ENCODE measurements around the gene ARMH3. TPM values are rescaled to one million over a fixed set of nuclear protein-coding genes. Genes with fewer than 3 reads are reported as not detected.

Gene ARMH3
- total and polyA plus RNA-seq, 4 donors: 14.7 to 23.7 (median 20.6) TPM

- DNase-seq (no peak), ATAC-seq (ENCODE audit: insufficient read depth, low FRiP score) (no peak)
- TF ChIP-seq CTCF (IDR thresholded peaks at IDR 0.05; ENCODE audit: control extremely low read depth, extremely low read depth): no peak
- Histone ChIP-seq H3K4me3 (no peak overlapping the region), H3K27ac (ENCODE audit: low read depth in 1 of 2, low read length in 1 of 2) (no peak overlapping the region), H3K4me1 (ENCODE audit: control insufficient read depth in 5 of 5, insufficient read depth in 5 of 5, low read length in 5 of 5) (no peaks in the 10 kb centered on the region), H3K36me3 (ENCODE audit: control insufficient read depth in 4 of 4, insufficient read depth in 4 of 4, low read length in 4 of 4) (peaks cover 19 to 32% (median 23%) of the 10 kb centered on the region in 4 donors), H3K9ac (ENCODE audit: insufficient read depth in 1 of 2, low read length in 2 of 2) (no peak overlapping the region), H3K27me3 (ENCODE audit: control insufficient read depth in 3 of 3, insufficient read depth in 3 of 3, low read length in 2 of 3) (no peaks in the 10 kb centered on the region), H3K9me3 (ENCODE audit: control insufficient read depth in 4 of 4, insufficient read depth in 3 of 4, low read length in 3 of 4) (no peaks in the 10 kb centered on the region)
- 98% methylated on average over 2 of the region's 2 CpGs for WGBS, 2 donors
Measured at GRCh38 chr10:102027261-102027660, 28.7 kb downstream of the ARMH3 start.

- H3K27ac ChIP-seq (ENCODE audit: low read depth in 1 of 2, low read length in 1 of 2): no peak overlapping the region
- DNase-seq (no peak), ATAC-seq (ENCODE audit: insufficient read depth, low FRiP score) (no peak)
- no peaks in the 10 kb centered on the region for H3K4me1 ChIP-seq (ENCODE audit: control insufficient read depth in 5 of 5, insufficient read depth in 5 of 5, low read length in 5 of 5)
- no peak overlapping the region for H3K9ac ChIP-seq (ENCODE audit: insufficient read depth in 1 of 2, low read length in 2 of 2)
- no peak overlapping the region for H3K4me3 ChIP-seq
- no peaks in the 10 kb centered on the region for H3K9me3 ChIP-seq (ENCODE audit: control insufficient read depth in 4 of 4, insufficient read depth in 3 of 4, low read length in 3 of 4)
- no peaks in the 10 kb centered on the region for H3K27me3 ChIP-seq (ENCODE audit: control insufficient read depth in 3 of 3, insufficient read depth in 3 of 3, low read length in 2 of 3)
- peaks cover 17 to 29% (median 23%) of the 10 kb centered on the region in 4 donors for H3K36me3 ChIP-seq (ENCODE audit: control insufficient read depth in 4 of 4, insufficient read depth in 4 of 4, low read length in 4 of 4)
- no peak for TF ChIP-seq CTCF (IDR thresholded peaks at IDR 0.05; ENCODE audit: control extremely low read depth, extremely low read depth)
- 43 to 62% methylated on average over 3 of the region's 3 CpGs for WGBS, 2 donors
Measured at GRCh38 chr10:102024799-102025198, 31.2 kb downstream of the ARMH3 start.

DNA sequence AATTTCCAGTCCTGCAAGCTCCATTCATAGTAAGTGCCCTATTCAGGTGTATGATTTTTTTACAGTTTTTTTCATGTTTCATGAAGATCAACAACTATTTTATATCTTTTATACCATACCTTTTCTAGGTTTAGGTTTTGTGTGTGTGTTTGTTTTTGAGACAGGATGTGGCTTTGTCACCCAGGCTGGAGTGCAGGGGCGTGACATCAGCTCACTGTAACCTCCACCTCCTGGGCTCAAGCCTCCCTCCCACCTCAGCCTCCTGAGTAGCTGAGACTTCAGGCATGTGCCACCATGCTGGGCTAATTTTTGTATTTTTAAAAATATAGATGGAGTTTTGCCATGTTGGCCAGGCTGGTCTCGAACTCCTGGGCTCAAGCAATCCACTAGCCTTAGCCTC, 35.0 kb downstream of the ARMH3 start:
- Histone ChIP-seq H3K36me3 (ENCODE audit: control insufficient read depth in 4 of 4, insufficient read depth in 4 of 4, low read length in 4 of 4) (peaks cover 8 to 26% (median 19%) of the 10 kb centered on the region in 4 donors), H3K9me3 (ENCODE audit: control insufficient read depth in 4 of 4, insufficient read depth in 3 of 4, low read length in 3 of 4) (no peaks in the 10 kb centered on the region), H3K4me1 (ENCODE audit: control insufficient read depth in 5 of 5, insufficient read depth in 5 of 5, low read length in 5 of 5) (no peaks in the 10 kb centered on the region), H3K27me3 (ENCODE audit: control insufficient read depth in 3 of 3, insufficient read depth in 3 of 3, low read length in 2 of 3) (no peaks in the 10 kb centered on the region), H3K27ac (ENCODE audit: low read depth in 1 of 2, low read length in 1 of 2) (no peak overlapping the region), H3K9ac (ENCODE audit: insufficient read depth in 1 of 2, low read length in 2 of 2) (no peak overlapping the region), H3K4me3 (no peak overlapping the region)
- DNase-seq: no peak
- ATAC-seq (ENCODE audit: insufficient read depth, low FRiP score): no peak
- no peak for TF ChIP-seq CTCF (IDR thresholded peaks at IDR 0.05; ENCODE audit: control extremely low read depth, extremely low read depth)
- WGBS, 2 donors: 92% methylated on average over 2 of the region's 2 CpGs

DNA sequence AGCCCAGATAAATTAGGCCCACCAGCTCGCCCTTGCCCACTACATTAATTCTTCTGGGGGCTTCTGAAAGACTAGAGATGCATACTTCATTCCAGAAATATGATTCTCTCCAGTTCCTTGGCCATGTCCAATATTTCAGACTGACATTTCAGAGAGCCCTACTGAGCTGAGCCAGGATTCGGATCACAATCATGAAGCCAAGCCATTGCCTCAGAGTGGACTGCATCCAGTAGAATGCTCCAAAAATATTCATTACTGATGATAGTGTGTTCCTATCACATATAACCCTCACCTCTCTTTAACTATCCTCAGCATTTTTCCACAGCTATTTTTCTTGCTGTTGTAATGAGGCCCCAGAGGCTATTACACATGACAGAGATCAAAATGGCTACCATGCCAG, 38.7 kb downstream of the ARMH3 start:
- Histone ChIP-seq H3K9ac (ENCODE audit: insufficient read depth in 1 of 2, low read length in 2 of 2) (no peak overlapping the region), H3K27ac (ENCODE audit: low read depth in 1 of 2, low read length in 1 of 2) (no peak overlapping the region), H3K4me3 (no peak overlapping the region), H3K36me3 (ENCODE audit: control insufficient read depth in 4 of 4, insufficient read depth in 4 of 4, low read length in 4 of 4) (peaks cover 12 to 29% (median 15%) of the 10 kb centered on the region in 4 donors), H3K9me3 (ENCODE audit: control insufficient read depth in 4 of 4, insufficient read depth in 3 of 4, low read length in 3 of 4) (no peaks in the 10 kb centered on the region), H3K27me3 (ENCODE audit: control insufficient read depth in 3 of 3, insufficient read depth in 3 of 3, low read length in 2 of 3) (no peaks in the 10 kb centered on the region), H3K4me1 (ENCODE audit: control insufficient read depth in 5 of 5, insufficient read depth in 5 of 5, low read length in 5 of 5) (no peaks in the 10 kb centered on the region)
- WGBS, 2 donors: 95 to 98% methylated on average over 2 of the region's 2 CpGs
- ATAC-seq (ENCODE audit: insufficient read depth, low FRiP score) (no peak), DNase-seq (no peak)
- TF ChIP-seq CTCF (IDR thresholded peaks at IDR 0.05; ENCODE audit: control extremely low read depth, extremely low read depth): no peak

All from lung (tissue), 12 donors.